Gastroesophageal sphincter (tissue), 3 donors: ENCODE data around the gene PIGP.
"Not testable (repeated sequence)": the region's sequence is repeated elsewhere in the genome, so short reads cannot be mapped to it uniquely, and the experiment has no call there.

Experiments used
- CTCF ChIP-seq, 4 experiments: fragments of 200-600 bp in 2 of 4; fragments of 450-650 bp in 2 of 4; sonication (generic) in 1 of 4; IDR thresholded peaks; one replicate each; pipeline ENCODE4 v1.5.1; 2017 to 2019; ENCODE audit warnings: antibody characterized with exemption in 4 of 4, mild to moderate bottlenecking in 2 of 4, moderate library complexity in 2 of 4
- EP300 ChIP-seq: sonication (generic); formaldehyde crosslinking; IDR thresholded peaks from one replicate; pipeline ENCODE4 v1.6.1; 2017; ENCODE audit warnings: antibody characterized with exemption, mild to moderate bottlenecking
- POLR2A ChIP-seq, 2 donors: fragments of 450-650 bp; IDR thresholded peaks; one replicate each; pipeline ENCODE4 v1.6.1; 2017; ENCODE audit warnings: antibody characterized with exemption in 2 of 2, mild to moderate bottlenecking in 2 of 2, moderate library complexity in 1 of 2

GRCh38 chr21:37102746-37103145 lies 29.9 kb upstream of the PIGP start:
- not testable (repeated sequence) for TF ChIP-seq CTCF (IDR thresholded peaks at IDR 0.05); POLR2A (IDR thresholded peaks at IDR 0.05); EP300
